Amygdala (tissue), 56 donors: ENCODE measurements around the gene TRAPPC14.
"Not testable (repeated sequence)": the region's sequence is repeated elsewhere in the genome, so short reads cannot be mapped to it uniquely, and the experiment has no call there.

Experiments used
- DNase-seq, 56 donors: peaks; one replicate each; lab custom pipeline; 2025; lab: John Stamatoyannopoulos, UW

Gene TRAPPC14, protein sequence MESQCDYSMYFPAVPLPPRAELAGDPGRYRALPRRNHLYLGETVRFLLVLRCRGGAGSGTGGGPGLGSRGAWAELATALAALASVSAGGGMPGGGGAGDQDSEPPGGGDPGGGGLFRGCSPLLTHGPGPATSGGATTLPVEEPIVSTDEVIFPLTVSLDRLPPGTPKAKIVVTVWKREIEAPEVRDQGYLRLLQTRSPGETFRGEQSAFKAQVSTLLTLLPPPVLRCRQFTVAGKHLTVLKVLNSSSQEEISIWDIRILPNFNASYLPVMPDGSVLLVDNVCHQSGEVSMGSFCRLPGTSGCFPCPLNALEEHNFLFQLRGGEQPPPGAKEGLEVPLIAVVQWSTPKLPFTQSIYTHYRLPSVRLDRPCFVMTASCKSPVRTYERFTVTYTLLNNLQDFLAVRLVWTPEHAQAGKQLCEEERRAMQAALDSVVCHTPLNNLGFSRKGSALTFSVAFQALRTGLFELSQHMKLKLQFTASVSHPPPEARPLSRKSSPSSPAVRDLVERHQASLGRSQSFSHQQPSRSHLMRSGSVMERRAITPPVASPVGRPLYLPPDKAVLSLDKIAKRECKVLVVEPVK

DNA sequence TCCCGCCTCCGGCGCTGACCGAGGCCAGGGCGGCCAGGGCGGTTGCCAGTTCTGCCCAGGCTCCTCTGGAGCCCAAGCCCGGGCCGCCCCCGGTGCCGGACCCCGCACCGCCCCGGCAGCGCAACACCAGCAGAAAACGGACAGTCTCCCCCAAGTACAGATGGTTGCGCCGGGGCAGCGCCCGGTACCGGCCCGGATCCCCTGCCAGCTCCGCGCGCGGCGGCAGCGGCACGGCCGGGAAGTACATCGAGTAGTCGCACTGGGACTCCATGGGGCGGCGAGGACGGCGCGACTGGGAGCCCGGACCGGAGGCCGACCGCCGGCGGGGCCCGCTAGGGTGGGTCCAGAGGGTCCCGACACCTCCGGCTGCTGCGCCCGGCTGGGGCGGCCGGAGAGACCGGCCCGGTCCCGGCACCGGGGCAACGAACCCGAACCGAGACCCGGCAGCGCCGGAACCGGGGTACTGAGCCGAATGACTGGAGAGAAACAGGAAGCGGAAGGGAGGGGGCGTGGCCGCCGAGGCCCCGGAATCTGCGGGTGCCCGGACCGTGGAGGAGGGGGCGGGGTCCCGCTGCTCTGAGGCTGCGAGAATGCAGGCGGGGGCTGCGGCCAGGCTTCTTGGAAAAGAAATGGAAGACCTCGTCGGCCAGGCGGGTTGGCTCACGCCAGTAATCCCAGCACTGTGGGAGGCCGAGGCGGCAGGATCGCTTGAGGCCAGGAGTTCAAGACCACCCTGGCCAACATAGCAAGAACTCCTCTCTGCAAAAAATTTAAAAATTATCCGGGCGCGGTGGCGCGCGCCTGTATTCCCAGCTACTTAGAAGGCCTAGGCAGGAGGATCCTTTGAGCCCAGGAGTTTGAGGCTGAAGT lies at the start of gene TRAPPC14:
TSS of gene TRAPPC14 (minus strand) at position 495 of the 870 bp plus-strand sequence. CDS start at position 271, 224 bp downstream.
- DNase-seq, result peak; percentile 51 to 95 (median 80)

DNA sequence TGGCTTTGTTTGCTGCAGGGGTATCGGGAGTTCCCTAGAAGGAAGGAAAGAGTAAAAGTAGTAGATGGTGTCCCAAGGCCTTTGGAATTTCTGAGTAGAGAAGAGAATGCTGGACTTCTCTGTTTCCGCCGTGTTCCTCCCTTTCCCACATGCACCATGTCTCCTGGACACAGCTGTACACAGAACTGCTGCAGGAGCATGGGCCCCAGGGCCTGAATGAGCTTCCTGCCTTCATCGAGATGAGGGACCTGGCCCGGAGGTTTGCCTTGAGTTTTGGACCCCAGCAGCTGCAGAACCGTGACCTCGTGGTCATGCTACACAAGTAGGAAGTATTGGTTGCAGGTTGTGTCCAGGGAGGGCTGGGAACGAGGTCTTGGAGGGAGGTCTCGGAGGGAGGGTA lies 45.9 kb upstream of the TRAPPC14 start:
- no peak for DNase-seq

DNA sequence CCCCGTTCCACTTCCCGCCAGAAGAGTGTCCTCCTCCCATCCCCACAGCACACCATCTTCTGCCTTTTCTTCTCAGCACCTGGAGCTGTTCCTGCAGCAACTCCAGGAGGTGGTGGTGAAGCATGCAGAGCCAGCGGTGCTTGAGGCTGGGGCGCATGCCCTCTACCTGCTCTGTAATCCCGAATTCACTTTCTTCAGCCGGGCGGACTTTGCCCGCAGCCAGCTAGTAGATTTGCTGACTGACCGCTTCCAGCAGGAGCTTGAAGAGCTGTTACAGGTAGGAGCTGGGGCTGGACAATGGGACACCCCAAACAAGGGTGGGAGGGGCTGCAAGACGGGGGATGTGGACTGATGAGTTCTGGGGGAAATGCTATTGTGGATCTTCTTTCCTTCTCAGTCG lies 42.2 kb upstream of the TRAPPC14 start:
- no peak for DNase-seq

GRCh38 chr7:100198266-100198665 lies 39.7 kb upstream of the TRAPPC14 start:
- DNase-seq, result no peak

DNA sequence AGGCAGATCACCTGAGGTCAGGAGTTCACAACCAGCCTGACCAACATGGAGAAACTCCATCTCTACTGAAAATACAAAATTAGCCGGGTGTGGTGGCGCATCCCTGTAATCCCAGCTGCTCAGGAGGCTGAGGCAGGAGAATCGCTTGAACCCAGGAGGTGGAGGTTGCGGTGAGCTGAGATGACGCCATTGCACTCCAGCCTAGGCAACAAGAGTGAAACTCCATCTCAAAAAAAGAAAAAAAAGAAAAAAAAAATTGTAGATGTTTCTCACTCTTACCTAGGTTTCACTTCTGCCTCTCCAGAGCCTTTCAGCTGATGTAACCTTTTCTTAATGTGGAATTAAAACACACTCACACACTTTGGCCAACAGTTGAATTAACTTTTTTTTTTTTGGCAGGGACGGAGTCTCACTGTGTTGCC lies 37.4 kb upstream of the TRAPPC14 start:
- DNase-seq, result not testable (repeated sequence)

- DNase-seq, result no peak
These were observed 36.7 kb upstream of the TRAPPC14 start for GRCh38 chr7:100195222-100195621.

DNA sequence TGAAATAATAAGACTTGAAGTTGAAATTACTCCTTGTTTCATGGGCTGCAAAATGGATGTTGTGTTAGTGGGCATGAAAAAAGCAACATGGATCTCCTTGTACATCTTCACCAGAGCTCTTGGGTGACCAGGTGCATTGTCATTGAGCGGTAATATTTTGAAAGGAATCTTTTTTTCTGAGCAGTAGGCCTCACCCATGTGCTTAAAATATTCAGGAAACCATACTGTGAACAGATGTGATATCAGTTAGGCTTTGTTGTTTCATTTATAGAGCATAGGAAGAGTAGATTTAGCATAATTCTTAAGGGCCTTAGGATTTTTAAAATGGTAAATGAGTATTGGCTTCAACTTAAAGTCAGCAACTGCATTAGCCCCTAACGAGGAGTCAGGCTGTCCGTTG lies 34.4 kb upstream of the TRAPPC14 start:
- no peak for DNase-seq

DNA sequence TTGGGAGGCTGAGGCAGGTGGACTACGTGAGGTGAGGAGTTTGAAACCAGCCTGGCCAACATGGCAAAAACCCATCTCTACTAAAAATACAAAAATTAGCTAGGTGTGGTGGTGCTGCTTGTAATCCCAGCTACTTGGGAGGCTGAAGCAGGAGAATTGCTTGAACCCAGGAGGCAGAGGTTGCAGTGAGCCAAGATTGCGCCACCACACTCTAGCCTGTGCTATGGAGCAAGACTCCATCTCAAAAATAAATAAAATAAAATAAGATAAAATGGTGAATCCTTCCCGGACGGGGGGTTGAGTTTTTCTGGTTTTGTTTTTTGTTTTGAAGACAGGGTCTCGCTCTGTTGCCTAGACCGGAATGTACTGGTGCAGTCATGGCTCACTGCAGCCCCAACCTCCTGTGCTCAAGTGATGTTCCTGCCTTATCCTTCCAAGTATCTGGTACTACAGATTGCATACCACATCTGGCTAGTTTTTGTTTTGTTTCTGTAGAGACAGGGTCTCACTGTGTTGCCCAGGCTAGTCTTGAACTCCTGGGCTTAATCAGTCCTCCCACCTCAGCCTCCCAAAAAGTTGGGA lies 33.8 kb upstream of the TRAPPC14 start:
- DNase-seq, result not testable (repeated sequence)

DNA sequence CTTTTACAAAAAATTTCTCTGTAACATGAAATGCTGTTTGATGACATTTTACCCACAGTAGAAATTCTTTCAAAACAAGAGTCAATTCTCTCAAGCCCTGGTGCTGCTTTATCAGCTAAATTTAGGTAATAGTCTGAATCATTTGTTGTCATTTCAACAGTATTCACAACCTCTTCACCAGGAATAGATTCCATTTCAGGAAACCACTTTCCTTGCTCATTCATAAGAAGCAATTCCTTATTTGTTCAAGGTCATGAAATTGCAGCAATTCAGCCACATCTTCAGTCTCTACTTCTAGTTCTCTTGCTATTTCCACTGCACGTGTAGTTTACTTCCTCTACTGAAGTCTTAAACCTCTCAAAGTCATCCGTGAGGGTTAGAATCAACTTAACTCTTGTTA lies 33.3 kb upstream of the TRAPPC14 start:
- DNase-seq, result no peak

DNA sequence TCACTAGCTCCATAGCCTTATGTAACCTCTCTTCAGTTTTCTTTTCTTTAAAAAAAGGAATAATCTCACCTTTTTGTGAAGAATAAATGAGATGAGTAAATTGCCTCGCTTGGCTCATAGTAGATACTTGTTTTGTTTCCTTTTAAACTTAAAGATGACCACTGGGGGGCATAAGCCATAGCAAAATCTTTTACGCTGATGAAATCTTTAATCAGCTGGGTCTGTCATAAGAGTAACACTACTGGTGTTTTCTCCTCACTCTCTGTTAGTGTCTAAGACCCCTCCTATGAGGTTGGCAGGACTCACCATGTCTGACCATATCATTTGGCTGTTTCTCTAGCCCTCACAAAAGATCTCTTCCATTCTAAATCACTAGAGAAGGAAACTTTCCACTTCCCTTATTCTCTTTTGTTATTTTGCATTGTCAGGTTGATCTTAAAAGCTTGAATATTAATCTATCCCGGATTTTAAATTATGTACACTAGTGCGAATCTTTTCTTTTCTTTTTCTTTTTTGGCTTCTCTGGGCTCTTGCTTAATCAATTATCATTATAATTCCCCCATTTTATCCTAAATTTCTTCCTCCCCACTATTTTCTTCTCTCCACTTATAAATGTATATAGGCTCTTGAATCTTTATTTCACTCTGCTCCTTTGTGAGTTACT lies 31.7 kb upstream of the TRAPPC14 start:
- DNase-seq, result peak in 1 of 56 donors; percentile 24

DNA sequence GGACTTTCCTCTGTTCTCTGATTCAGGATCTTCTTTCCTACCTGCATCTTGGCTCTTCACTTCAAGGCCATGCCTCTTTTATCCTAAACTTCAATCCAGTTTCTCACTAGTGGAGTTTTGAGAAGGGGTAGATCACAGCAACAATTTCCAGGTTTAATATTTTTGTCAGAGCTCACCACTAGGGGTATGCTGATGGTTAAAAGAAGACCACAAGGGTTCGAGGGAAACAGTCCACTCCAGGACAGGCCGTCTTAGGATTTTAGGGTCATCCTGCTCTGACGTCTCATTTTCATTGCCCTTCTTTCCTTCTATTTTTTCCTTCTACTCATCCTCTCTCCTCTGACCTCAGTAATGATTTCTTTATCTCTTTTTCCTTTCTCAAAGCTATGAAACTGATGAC lies 30.5 kb upstream of the TRAPPC14 start:
- no peak for DNase-seq

- DNase-seq, result no peak
These were observed 27.2 kb upstream of the TRAPPC14 start for GRCh38 chr7:100185726-100186125.

DNA sequence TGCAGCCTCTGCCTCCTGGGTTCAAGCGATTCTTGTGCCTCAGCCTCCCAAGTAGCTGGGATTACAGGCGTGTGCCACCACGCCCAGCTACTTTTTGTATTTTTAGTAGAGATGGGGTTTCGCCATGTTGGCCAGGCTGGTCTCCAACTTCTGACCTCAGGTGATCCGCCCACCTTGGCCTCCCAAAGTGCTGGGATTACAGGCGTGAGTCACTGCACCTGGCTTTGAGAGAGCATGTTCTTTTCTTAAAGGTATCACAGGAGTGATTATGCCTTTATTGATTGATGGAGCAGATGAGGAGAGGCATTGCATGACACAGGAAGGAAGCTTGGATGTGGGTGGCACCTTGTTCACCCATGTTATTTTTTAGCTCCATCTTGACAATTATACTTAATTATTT lies 24.6 kb upstream of the TRAPPC14 start:
- not testable (repeated sequence) for DNase-seq

DNA sequence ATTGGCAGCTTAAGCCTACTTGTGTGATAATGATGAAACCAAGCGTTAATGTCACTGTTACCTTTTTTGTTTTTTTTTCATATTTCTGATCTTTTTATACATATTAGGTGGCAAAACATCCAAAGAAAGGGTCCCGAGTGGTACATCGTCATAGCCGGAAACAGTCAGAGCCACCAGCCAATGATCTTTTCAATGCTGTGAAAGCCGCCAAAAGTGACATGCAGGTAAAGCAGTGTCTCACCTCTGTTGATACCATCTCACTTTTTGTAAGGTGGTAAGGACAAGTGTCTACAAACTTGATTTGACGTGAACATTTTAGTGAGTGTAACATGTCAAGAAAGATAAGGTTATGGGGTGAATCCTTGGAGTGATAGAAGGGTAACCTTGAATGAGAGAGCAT lies 24.1 kb upstream of the TRAPPC14 start:
- DNase-seq, result not testable (repeated sequence)

DNA sequence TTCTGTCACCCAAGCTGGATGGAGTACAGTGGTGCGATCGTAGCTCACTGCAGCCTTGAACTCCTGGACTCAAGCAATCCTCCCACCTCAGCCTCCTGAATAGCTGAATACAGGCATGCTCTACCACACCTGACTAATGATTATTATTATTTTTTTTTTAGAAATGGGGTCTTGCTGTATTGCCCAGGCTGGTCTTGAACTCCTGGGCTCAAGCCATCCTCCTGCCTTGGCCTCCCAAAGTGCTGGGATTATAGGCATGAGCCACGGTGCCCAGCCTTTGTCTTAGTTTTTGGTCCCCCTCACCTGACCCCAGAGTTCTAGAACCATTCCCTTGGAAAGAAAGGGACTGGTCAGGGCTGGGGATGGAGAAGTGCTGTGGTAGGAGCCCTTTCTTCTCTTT lies 21.6 kb upstream of the TRAPPC14 start:
- not testable (repeated sequence) for DNase-seq

GRCh38 chr7:100177045-100178001 lies 18.8 kb upstream of the TRAPPC14 start, which contains the start of the genes GPC2 and STAG3:
Gene GPC2 (minus strand): TSS chr7:100177381. CDS start chr7:100177199, 182 bp downstream.
Gene STAG3 (plus strand): TSS chr7:100177918. CDS start chr7:100180557, 2,639 bp downstream.
- peak in 55 of 56 donors; percentile 49 to 96 (median 87) for DNase-seq

DNA sequence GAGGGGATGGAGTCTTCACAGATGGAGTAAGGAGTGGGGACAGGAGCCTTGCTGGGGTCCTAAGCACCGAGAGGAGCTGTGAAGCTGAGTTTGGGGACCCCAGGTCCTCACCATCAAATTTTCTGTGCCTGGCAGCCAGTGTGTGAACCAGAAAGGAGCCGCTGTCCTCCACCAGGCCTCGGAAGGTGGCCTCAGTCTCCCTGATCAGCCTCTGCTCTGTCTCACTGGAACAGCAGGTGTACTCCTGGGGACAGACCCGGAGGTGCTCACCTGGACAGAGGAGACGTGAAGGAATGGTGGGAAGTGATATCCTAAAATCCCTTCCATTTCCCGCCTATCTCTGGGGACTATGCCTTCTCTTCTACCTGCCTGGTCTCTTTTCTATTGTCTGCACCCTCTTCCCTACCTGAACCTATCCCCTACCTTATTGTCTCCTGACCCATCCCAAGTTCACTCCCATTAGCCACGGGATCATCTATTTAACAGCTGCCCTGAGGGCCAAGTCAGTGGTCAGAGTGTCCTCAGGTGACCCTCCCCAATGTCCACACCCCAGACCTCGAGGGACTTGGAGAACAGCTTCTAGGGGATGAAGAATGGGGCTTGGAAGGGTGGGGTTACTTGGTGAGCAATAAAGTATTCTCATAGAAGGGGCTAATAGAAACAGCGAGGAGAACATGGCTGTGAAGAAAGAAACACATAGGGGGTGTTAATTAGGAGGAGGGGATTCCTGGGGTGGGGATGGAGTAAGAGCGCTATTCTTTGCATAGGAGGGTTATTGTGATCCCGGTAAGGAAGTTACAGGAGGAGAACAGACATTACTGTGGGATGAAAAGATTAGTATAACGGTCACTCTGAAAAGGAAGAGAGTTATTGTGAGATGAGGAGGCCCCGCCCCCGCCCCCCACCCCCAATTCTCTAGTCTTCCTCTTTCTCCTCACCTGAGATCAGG lies 17.8 kb upstream of the TRAPPC14 start:
- no peak for DNase-seq
